Right lobe of liver (tissue), 4 donors: ENCODE data around the gene CFAP52.

Experiments
- POLR2A ChIP-seq: fragments of 450-650 bp; IDR thresholded peaks from one replicate; pipeline ENCODE4 v1.6.1; 2017; ENCODE audit warnings: antibody characterized with exemption, mild to moderate bottlenecking
- TF ChIP-seq, protein P1 (sequence below), 4 donors: fragments of 200-600 bp in 3 of 4; fragments of 450-650 bp in 1 of 4; IDR thresholded peaks; one replicate each; pipeline versions ENCODE4 v1.5.1 to v1.8.0; 2016 to 2022; ENCODE audit warnings: antibody characterized with exemption in 4 of 4, mild to moderate bottlenecking in 2 of 4
- donor health status: DM: no; HTN: no; CAD: no.
- donor health status: DM: no; HTN: no; CAD: no.
- donor health status: DM: no; HTN: yes; CAD: no.

DNA sequence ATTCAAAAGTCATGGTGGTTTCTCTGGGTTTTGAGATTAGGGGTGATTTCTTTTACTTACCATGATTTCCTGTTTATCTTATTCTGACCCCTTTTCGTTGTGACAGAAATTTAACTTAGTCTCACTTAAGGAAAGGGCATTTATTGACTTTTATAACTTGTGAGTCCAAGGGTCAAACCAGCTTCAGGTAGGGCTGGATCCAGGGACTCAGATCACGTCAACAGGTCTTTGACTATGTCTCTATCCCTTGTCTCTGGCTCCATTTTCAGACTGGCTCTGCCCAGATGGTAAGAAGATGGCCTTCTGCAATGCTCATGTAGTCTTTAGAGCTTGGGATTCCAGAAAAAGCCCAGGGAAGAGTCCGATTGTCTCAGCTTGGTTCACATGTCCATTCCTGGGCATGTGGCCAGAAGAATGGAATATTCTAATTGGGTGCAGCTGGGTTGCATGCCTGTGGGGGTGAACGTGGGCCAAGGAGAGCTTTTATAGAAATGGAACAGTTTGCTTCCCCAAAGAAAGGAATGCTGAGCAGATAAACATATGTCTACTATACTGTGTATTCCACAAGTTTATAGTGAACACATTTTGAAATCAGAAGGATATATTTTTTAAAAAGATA is 82.3 kb downstream of the CFAP52 start:
- TF ChIP-seq POLR2A, result no peak
- TF ChIP-seq, protein P1, sequence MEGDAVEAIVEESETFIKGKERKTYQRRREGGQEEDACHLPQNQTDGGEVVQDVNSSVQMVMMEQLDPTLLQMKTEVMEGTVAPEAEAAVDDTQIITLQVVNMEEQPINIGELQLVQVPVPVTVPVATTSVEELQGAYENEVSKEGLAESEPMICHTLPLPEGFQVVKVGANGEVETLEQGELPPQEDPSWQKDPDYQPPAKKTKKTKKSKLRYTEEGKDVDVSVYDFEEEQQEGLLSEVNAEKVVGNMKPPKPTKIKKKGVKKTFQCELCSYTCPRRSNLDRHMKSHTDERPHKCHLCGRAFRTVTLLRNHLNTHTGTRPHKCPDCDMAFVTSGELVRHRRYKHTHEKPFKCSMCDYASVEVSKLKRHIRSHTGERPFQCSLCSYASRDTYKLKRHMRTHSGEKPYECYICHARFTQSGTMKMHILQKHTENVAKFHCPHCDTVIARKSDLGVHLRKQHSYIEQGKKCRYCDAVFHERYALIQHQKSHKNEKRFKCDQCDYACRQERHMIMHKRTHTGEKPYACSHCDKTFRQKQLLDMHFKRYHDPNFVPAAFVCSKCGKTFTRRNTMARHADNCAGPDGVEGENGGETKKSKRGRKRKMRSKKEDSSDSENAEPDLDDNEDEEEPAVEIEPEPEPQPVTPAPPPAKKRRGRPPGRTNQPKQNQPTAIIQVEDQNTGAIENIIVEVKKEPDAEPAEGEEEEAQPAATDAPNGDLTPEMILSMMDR (IDR thresholded peaks at IDR 0.05), result no peak
